K562 (cell line): ENCODE data around the gene MBLAC2. TPM values are rescaled to one million over a fixed set of nuclear protein-coding genes. Genes with fewer than 3 reads are reported as not detected.
A peak's percentile ranks its signal among the peaks of the same experiment; 100 is the strongest.

Experiments
- ATAC-seq: fragments of 200-7000 bp; cut with Tn5 transposase; 3 replicates; pipeline ENCODE4 v1.9.1; 2020; ENCODE audit warnings: moderate library complexity
- BruUV-seq: library from RNA; stranded (reverse); fragments of 400-500 nt; replicated peaks from 2 replicates; lab custom pipeline; 2021; lab: Mats Ljungman, UMichigan
- CTCF ChIA-PET: fragments of 300-600 bp; formaldehyde crosslinking; extraction: SDS; loops from one replicate; lab custom pipeline; 2021; ENCODE audit warnings: low intra/inter-chr PET ratio; lab: Yijun Ruan, JAX
- POLR2A ChIA-PET: fragments of 300-600, 350-650 bp; sonication (Branson Sonifier 250); formaldehyde crosslinking; extraction: SDS; loops from one replicate; lab custom pipeline; 2021; ENCODE audit warnings: antibody characterized with exemption, inconsistent platforms; lab: Yijun Ruan, JAX
- DNase-seq, 4 experiments: peaks; one replicate each; pipeline versions ENCODE4 v3.0.0 to v3.0.0-alpha.2; 2011 to 2018; ENCODE audit warnings: low spot score in 3 of 4, mixed read lengths in 3 of 4; ENCODE audit errors: extremely low read depth in 1 of 4
- FAIRE-seq: peaks from 2 replicates; lab custom pipeline; 2011; peaks lifted over from hg19 to GRCh38; lab: Jason Lieb, UNC
- H2AFZ ChIP-seq: 2 replicates; pipeline ENCODE4 v1.6.0; 2011; ENCODE audit warnings: low read depth, low read length, control low read depth, inconsistent platforms
- H3K27ac ChIP-seq: fragments of 200-600 bp; 3 replicates; pipeline ENCODE4 v1.8.0; 2011; ENCODE audit warnings: low read depth, mild to moderate bottlenecking, control low read depth, inconsistent platforms, low read length, moderate library complexity, mixed read lengths; ENCODE audit errors: extremely low read depth
- H3K27me3 ChIP-seq, 2 experiments: fragments of 300-600 bp in 1 of 2; 2 replicates in 1 of 2; 3 replicates in 1 of 2; pipeline versions ENCODE4 v1.6.0 to v1.8.0; 2011; ENCODE audit warnings: inconsistent platforms in 2 of 2, low read length in 2 of 2, mild to moderate bottlenecking in 1 of 2, mixed read lengths in 1 of 2, moderate library complexity in 1 of 2; ENCODE audit not compliant: control insufficient read depth in 2 of 2, insufficient read depth in 2 of 2
- H3K36me3 ChIP-seq: fragments of 300-600 bp; 3 replicates; pipeline ENCODE4 v1.8.0; 2011; ENCODE audit warnings: mild to moderate bottlenecking, low read length, inconsistent platforms; ENCODE audit not compliant: control insufficient read depth, insufficient read depth
- H3K4me1 ChIP-seq, 2 experiments: fragments of 200-600 bp in 1 of 2; replicated peaks in 1 of 2; 2 replicates in 1 of 2; 3 replicates in 1 of 2; pipeline versions ENCODE4 v1.5.1 to v1.8.0; 2011; ENCODE audit warnings: inconsistent platforms in 2 of 2, low read length in 2 of 2, mild to moderate bottlenecking in 1 of 2, mixed read lengths in 1 of 2, moderate library complexity in 1 of 2; ENCODE audit not compliant: control insufficient read depth in 2 of 2, insufficient read depth in 2 of 2
- H3K4me2 ChIP-seq: 2 replicates; pipeline ENCODE4 v1.6.1; 2011; ENCODE audit warnings: low read length, control low read depth, inconsistent platforms, mixed read lengths; ENCODE audit not compliant: insufficient read depth
- H3K4me3 ChIP-seq: fragments of 200-600 bp; sonication (generic), shearing (Covaris generic); 2 replicates; pipeline ENCODE4 v1.5.1; 2016; ENCODE audit warnings: control low read depth, inconsistent platforms
- H3K79me2 ChIP-seq: fragments of 200-600 bp; 3 replicates; pipeline ENCODE4 v1.8.0; 2011; ENCODE audit warnings: low read length, inconsistent platforms; ENCODE audit not compliant: control insufficient read depth, insufficient read depth
- H3K9ac ChIP-seq, 2 experiments: 2 replicates each; pipeline versions ENCODE4 v1.6.0 to v1.6.1; 2011; ENCODE audit warnings: low read depth in 2 of 2, low read length in 2 of 2, control low read depth in 1 of 2, inconsistent platforms in 1 of 2, mild to moderate bottlenecking in 1 of 2, mixed read lengths in 1 of 2; ENCODE audit not compliant: insufficient read depth in 1 of 2
- H3K9me1 ChIP-seq: one replicate; pipeline ENCODE4 v1.6.0; 2011; ENCODE audit warnings: inconsistent platforms, mild to moderate bottlenecking, low read length, moderate library complexity; ENCODE audit not compliant: control insufficient read depth, insufficient read depth
- H3K9me3 ChIP-seq: replicated peaks from 2 replicates; pipeline ENCODE4 v1.5.1; 2011; ENCODE audit warnings: low read depth, low read length, inconsistent platforms; ENCODE audit not compliant: control insufficient read depth, insufficient read depth
- H4K20me1 ChIP-seq: replicated peaks from 2 replicates; pipeline ENCODE4 v1.6.1; 2011; ENCODE audit warnings: low read length, inconsistent platforms, mixed read lengths; ENCODE audit not compliant: control insufficient read depth, insufficient read depth
- CBX5 ChIP-seq: IDR thresholded peaks from 2 replicates; pipeline ENCODE4 v1.6.1; 2014; ENCODE audit warnings: low read depth, borderline replicate concordance
- MAFG ChIP-seq: fragments of 450-650 bp; conservative IDR thresholded peaks from 2 replicates; pipeline ENCODE4 v1.6.1; 2016; ENCODE audit warnings: missing genetic modification characterization, missing compliant biosample characterization
- MECOM ChIP-seq: fragments of 250-450 bp; sonication (Bioruptor Pico); IDR thresholded peaks from 2 replicates; pipeline ENCODE4 v1.8.0; 2022; ENCODE audit warnings: inconsistent platforms
- MEIS2 ChIP-seq: fragments of 450-650 bp; IDR thresholded peaks from 2 replicates; pipeline ENCODE4 v1.6.1; 2014; ENCODE audit warnings: mild to moderate bottlenecking; ENCODE audit not compliant: partially characterized antibody
- NR2C1 ChIP-seq, 2 experiments: fragments of 450-650 bp; IDR thresholded peaks; 2 replicates each; pipeline ENCODE4 v1.6.1; 2017; ENCODE audit warnings: mild to moderate bottlenecking in 2 of 2, antibody characterized with exemption in 1 of 2, inconsistent platforms in 1 of 2, missing compliant biosample characterization in 1 of 2, missing genetic modification characterization in 1 of 2
- PBX2 ChIP-seq, 2 experiments: IDR thresholded peaks in 1 of 2; conservative IDR thresholded peaks in 1 of 2; 2 replicates each; pipeline ENCODE4 v1.6.1; 2016; ENCODE audit warnings: low read depth in 2 of 2, mild to moderate bottlenecking in 1 of 2, missing compliant biosample characterization in 1 of 2, missing genetic modification characterization in 1 of 2, moderate library complexity in 1 of 2
- RB1 ChIP-seq: fragments of 450-650 bp; IDR thresholded peaks from 2 replicates; pipeline ENCODE4 v1.6.1; 2017; ENCODE audit warnings: low read depth, mild to moderate bottlenecking
- TAL1 ChIP-seq: fragments of 450-650 bp; IDR thresholded peaks from 2 replicates; pipeline ENCODE4 v1.6.1; 2016; ENCODE audit warnings: mild to moderate bottlenecking
- ZBTB5 ChIP-seq: fragments of 450-650 bp; IDR thresholded peaks from 2 replicates; pipeline ENCODE4 v1.6.1; 2017; ENCODE audit warnings: antibody characterized with exemption
- ZMIZ1 ChIP-seq, 2 experiments: fragments of 150-350 bp in 1 of 2; IDR thresholded peaks; 2 replicates each; pipeline ENCODE4 v1.6.1; 2012 to 2016; ENCODE audit warnings: low read depth in 2 of 2, low read length in 2 of 2, mild to moderate bottlenecking in 1 of 2, moderate library complexity in 1 of 2
- ZNF174 ChIP-seq: fragments of 250-450 bp; sonication (Bioruptor Pico); IDR thresholded peaks from 2 replicates; pipeline ENCODE4 v1.4.0; 2020; ENCODE audit warnings: mild to moderate bottlenecking
- ZNF695 ChIP-seq: fragments of 450-650 bp; formaldehyde crosslinking; IDR thresholded peaks from 2 replicates; pipeline ENCODE4 v1.4.0; 2020; ENCODE audit warnings: mild to moderate bottlenecking, moderate library complexity
- WGBS: fragments of 100-300 bp; shearing (Covaris generic); methylation state at CpG from one replicate; pipeline ENCODE4 v1.1.6; 2016; ENCODE audit warnings: low coverage, mixed read lengths; ENCODE audit not compliant: insufficient coverage; ENCODE audit errors: missing lambda C conversion rate; 5-methylcytosine and 5-hydroxymethylcytosine counted together
- in situ Hi-C: fragments of 300-500 bp; cut with MboI; formaldehyde crosslinking; loops from 4 replicates; pipeline ENCODE4 v1.15.0; 2018; ENCODE audit warnings: inconsistent platforms, mixed read lengths
- intact Hi-C: fragments of 100-400 bp; cut with micrococcal nuclease; formaldehyde crosslinking; loops from 2 replicates; pipeline ENCODE4 v1.14.2; 2022
- polyA plus RNA-seq, 8 experiments: library from polyadenylated mRNA; depleted of rRNA in 4 of 8; stranded (reverse) in 5 of 8; unstranded in 3 of 8; fragments of >200 nt; fragmentation: Nextera tagmentation in 2 of 8; fragmentation: Illumina TruSeq in 1 of 8; extraction: Ambion mirVana in 2 of 8; extraction: Trizol in 1 of 8; gene quantifications; 2 replicates each; pipeline versions ENCODE4 v1.2.1 to v1.2.3, GENCODE V29; 2011 to 2014; ENCODE audit warnings: inconsistent platforms in 1 of 8, missing spikeins in 1 of 8
- total RNA-seq, 7 experiments: library from RNA; depleted of rRNA in 6 of 7; stranded (reverse); fragments of >200 nt in 6 of 7; fragmentation: Illumina TruSeq in 2 of 7; extraction: Trizol in 2 of 7; gene quantifications; 2 replicates each; pipeline versions ENCODE4 v1.2.1 to v1.2.3, GENCODE V29; 2011 to 2021; ENCODE audit warnings: low replicate concordance in 1 of 7

The MBLAC2 gene
- total and polyA plus RNA-seq, 9 of the 15 experiments (the other 6 are each of a cell fraction or from before 2014, with no cell fraction given) = 2.4 to 13.1 (median 10.3) TPM

- Histone ChIP-seq H3K27ac (peak overlapping the region; percentile 92; the same call in 2 of the 3 replicates), H3K27me3 (no peaks in the 10 kb centered on the region), H3K9me1 (no peaks in the 10 kb centered on the region), H2AFZ (peak overlapping the region; percentile 62), H3K9me3 (no peaks in the 10 kb centered on the region), H3K4me2 (peak overlapping the region; percentile 96), H3K79me2 (peaks cover 85% of the 10 kb centered on the region), H3K9ac (peak overlapping the region; percentile 56 to 86; a peak in 3 of 4 replicates), H3K36me3 (peaks cover 36% of the 10 kb centered on the region), H3K4me3 (peak overlapping the region; percentile 65), H3K4me1 (peaks cover 16 to 28% of the 10 kb centered on the region in 2 experiments; a peak in 4 of 5 replicates), H4K20me1 (no peaks in the 10 kb centered on the region)
- BruUV-seq = no TSS peak
- 4% methylated on average over 15 of the region's 17 CpGs for WGBS
- DNase-seq (peak in 2 of 4 experiments; percentile 48 to 63), FAIRE-seq (peak; percentile 56), ATAC-seq (no peak)
- in situ Hi-C loops = no loop called here
- CTCF ChIA-PET = interaction anchor here (0.6 kb wide), 1 partner anchor 52 kb away, joined by 3 read pairs; no protein-coding TSS in a partner anchor
- intact Hi-C loops = loop anchor here (2.0 to 10.0 kb wide), 2 partner anchors 65 to 129 kb away; no protein-coding TSS in a partner anchor
- POLR2A ChIA-PET = interaction anchor here (0.6 to 1.7 kb wide), 5 partner anchors 11 to 51 kb away, joined by 3 to 7 read pairs (median 3); no protein-coding TSS in a partner anchor
- no peak for TF ChIP-seq MAFG
- TF ChIP-seq ZBTB5 = no peak
- no peak for TF ChIP-seq RB1
- no peak; the same call in 1 of the 2 replicates for TF ChIP-seq PBX2 (CRISPR knock-in tag; IDR thresholded peaks at IDR 0.05; ENCODE audit: low read depth)
- TF ChIP-seq PBX2 (tag; conservative IDR thresholded peaks at IDR 0.05; ENCODE audit: low read depth) = peak; percentile 93
- no peak for TF ChIP-seq ZMIZ1 (IDR thresholded peaks at IDR 0.05; ENCODE audit: low read depth in 2 of 2, low read length in 2 of 2)
- no peak for TF ChIP-seq CBX5
- no peak for TF ChIP-seq NR2C1 (IDR thresholded peaks at IDR 0.05)
- TF ChIP-seq NR2C1 (tag; IDR thresholded peaks at IDR 0.05) = no peak
- TF ChIP-seq TAL1 = no peak
- TF ChIP-seq ZNF174 (CRISPR knock-in tag) = no peak
- TF ChIP-seq MEIS2 = peak; percentile 96
- no peak for TF ChIP-seq ZNF695 (CRISPR knock-in tag)
- TF ChIP-seq MECOM (CRISPR knock-in tag) = peak; percentile 79
Measured at GRCh38 chr5:90475436-90475980, 937 bp upstream of the MBLAC2 start.
